Vagina (tissue), 2 donors: Measurements from ENCODE around the gene ASPRV1. TPM values are rescaled to one million over a fixed set of nuclear protein-coding genes. Genes with fewer than 3 reads are reported as not detected.

ENCODE experiments used
- DNase-seq, 2 donors: peaks; one replicate each; pipeline ENCODE4 v3.0.0-alpha.2; 2017; ENCODE audit errors: extremely low spot score in 2 of 2
- H3K27ac ChIP-seq: fragments of 200-600 bp; sonication (generic); one replicate; pipeline ENCODE4 v1.5.1; 2019
- H3K27me3 ChIP-seq: fragments of 200-600 bp; sonication (generic); one replicate; pipeline ENCODE4 v1.5.1; 2019
- H3K36me3 ChIP-seq, 2 donors: fragments of 200-600 bp; sonication (generic); one replicate each; pipeline ENCODE4 v1.5.1; 2017 to 2019
- H3K4me1 ChIP-seq: fragments of 200-600 bp; sonication (generic); one replicate; pipeline ENCODE4 v1.5.1; 2019
- H3K4me3 ChIP-seq, 2 donors: fragments of 200-600 bp; sonication (generic); 1 replicate in 1 of 2; 2 replicates in 1 of 2; pipeline ENCODE4 v1.5.1; 2016 to 2019
- H3K9me3 ChIP-seq: fragments of 200-600 bp; sonication (generic); one replicate; pipeline ENCODE4 v1.5.1; 2019
- CTCF ChIP-seq, 3 experiments: fragments of 450-650 bp in 2 of 3; fragments of 200-600 bp in 1 of 3; sonication (generic) in 1 of 3; IDR thresholded peaks; one replicate each; pipeline ENCODE4 v1.5.1; 2017 to 2019; ENCODE audit warnings: antibody characterized with exemption in 3 of 3, mild to moderate bottlenecking in 2 of 3, moderate library complexity in 2 of 3
- POLR2A ChIP-seq, 2 donors: fragments of 450-650 bp; IDR thresholded peaks; one replicate each; pipeline ENCODE4 v1.6.1; 2017; ENCODE audit warnings: antibody characterized with exemption in 2 of 2, mild to moderate bottlenecking in 2 of 2, moderate library complexity in 2 of 2
- POLR2AphosphoS5 ChIP-seq, 2 donors: sonication (generic); formaldehyde crosslinking; IDR thresholded peaks; one replicate each; pipeline ENCODE4 v1.9.0; 2017; ENCODE audit warnings: antibody characterized with exemption in 2 of 2, mild to moderate bottlenecking in 2 of 2, low read depth in 1 of 2; ENCODE audit not compliant: insufficient read depth in 1 of 2
- intact Hi-C: fragments of 100-400 bp; cut with DNase I; formaldehyde crosslinking; loops from one replicate; pipeline ENCODE4 v1.15.1; 2023
- total RNA-seq: library from RNA; depleted of rRNA; stranded (reverse); fragments of >200 nt; gene quantifications from one replicate; pipeline ENCODE4 v1.2.3, GENCODE V29; 2016

The ASPRV1 gene
- total RNA-seq, 1 donor from 2014 or later: 0.49 TPM

- no peaks in the 10 kb centered on the region for H3K27me3 ChIP-seq
- no peak overlapping the region for H3K4me3 ChIP-seq
- H3K9me3 ChIP-seq: no peaks in the 10 kb centered on the region
- no peaks in the 10 kb centered on the region for H3K4me1 ChIP-seq
- intact Hi-C loops: no loop called here
- no peak overlapping the region for H3K27ac ChIP-seq
- no peak for DNase-seq
- H3K36me3 ChIP-seq: no peaks in the 10 kb centered on the region
- TF ChIP-seq POLR2AphosphoS5 (IDR thresholded peaks at IDR 0.05; ENCODE audit: insufficient read depth in 1 of 2, low read depth in 1 of 2) (no peak), POLR2A (IDR thresholded peaks at IDR 0.05) (no peak), CTCF (IDR thresholded peaks at IDR 0.05) (no peak)
Measured at GRCh38 chr2:69975136-69975852, 13.9 kb upstream of the ASPRV1 start.

GRCh38 chr2:69973335-69973735 is 11.9 kb upstream of the ASPRV1 start:
- H3K27me3 ChIP-seq: no peaks in the 10 kb centered on the region
- H3K36me3 ChIP-seq: no peaks in the 10 kb centered on the region
- no peak overlapping the region for H3K4me3 ChIP-seq
- H3K9me3 ChIP-seq: no peaks in the 10 kb centered on the region
- no peak for DNase-seq
- no peak overlapping the region for H3K27ac ChIP-seq
- H3K4me1 ChIP-seq: no peaks in the 10 kb centered on the region
- no peak for TF ChIP-seq POLR2A (IDR thresholded peaks at IDR 0.05)
- TF ChIP-seq POLR2AphosphoS5 (IDR thresholded peaks at IDR 0.05; ENCODE audit: insufficient read depth in 1 of 2, low read depth in 1 of 2): no peak
- TF ChIP-seq CTCF (IDR thresholded peaks at IDR 0.05): no peak
- intact Hi-C loops: no loop called here

- Histone ChIP-seq H3K36me3 (no peaks in the 10 kb centered on the region), H3K4me3 (no peak overlapping the region), H3K27me3 (no peaks in the 10 kb centered on the region), H3K9me3 (no peaks in the 10 kb centered on the region), H3K27ac (no peak overlapping the region), H3K4me1 (no peaks in the 10 kb centered on the region)
- no peak for TF ChIP-seq CTCF (IDR thresholded peaks at IDR 0.05)
- no peak for TF ChIP-seq POLR2AphosphoS5 (IDR thresholded peaks at IDR 0.05; ENCODE audit: insufficient read depth in 1 of 2, low read depth in 1 of 2)
- TF ChIP-seq POLR2A (IDR thresholded peaks at IDR 0.05): no peak
- DNase-seq: no peak
- intact Hi-C loops: no loop called here
Measured at GRCh38 chr2:69972822-69973221, 11.4 kb upstream of the ASPRV1 start.

GRCh38 chr2:69969991-69970390 is 8.6 kb upstream of the ASPRV1 start:
- DNase-seq: no peak
- Histone ChIP-seq H3K9me3 (no peaks in the 10 kb centered on the region), H3K27ac (no peak overlapping the region), H3K27me3 (no peaks in the 10 kb centered on the region), H3K4me1 (no peaks in the 10 kb centered on the region), H3K36me3 (no peaks in the 10 kb centered on the region), H3K4me3 (no peak overlapping the region)
- intact Hi-C loops: no loop called here
- TF ChIP-seq CTCF (IDR thresholded peaks at IDR 0.05) (no peak), POLR2A (IDR thresholded peaks at IDR 0.05) (no peak), POLR2AphosphoS5 (IDR thresholded peaks at IDR 0.05; ENCODE audit: insufficient read depth in 1 of 2, low read depth in 1 of 2) (no peak)

- intact Hi-C loops: no loop called here
- DNase-seq: no peak
- H3K27me3 ChIP-seq: no peaks in the 10 kb centered on the region
- no peak overlapping the region for H3K27ac ChIP-seq
- no peaks in the 10 kb centered on the region for H3K9me3 ChIP-seq
- H3K4me3 ChIP-seq: no peak overlapping the region
- no peaks in the 10 kb centered on the region for H3K4me1 ChIP-seq
- TF ChIP-seq POLR2A (IDR thresholded peaks at IDR 0.05) (no peak), CTCF (IDR thresholded peaks at IDR 0.05) (no peak), POLR2AphosphoS5 (IDR thresholded peaks at IDR 0.05; ENCODE audit: insufficient read depth in 1 of 2, low read depth in 1 of 2) (no peak)
- H3K36me3 ChIP-seq: no peaks in the 10 kb centered on the region
Measured at GRCh38 chr2:69969126-69969983, 7.9 kb upstream of the ASPRV1 start.
